Vagina (tissue), 2 donors: Measurements from ENCODE around the gene CMIP.

Source experiments
- CTCF ChIP-seq, 3 experiments: fragments of 450-650 bp in 2 of 3; fragments of 200-600 bp in 1 of 3; sonication (generic) in 1 of 3; IDR thresholded peaks; one replicate each; pipeline ENCODE4 v1.5.1; 2017 to 2019; ENCODE audit warnings: antibody characterized with exemption in 3 of 3, mild to moderate bottlenecking in 2 of 3, moderate library complexity in 2 of 3
- POLR2A ChIP-seq, 2 donors: fragments of 450-650 bp; IDR thresholded peaks; one replicate each; pipeline ENCODE4 v1.6.1; 2017; ENCODE audit warnings: antibody characterized with exemption in 2 of 2, mild to moderate bottlenecking in 2 of 2, moderate library complexity in 2 of 2

GRCh38 chr16:81499576-81500380 is 55.2 kb downstream of the CMIP start:
- no peak for TF ChIP-seq CTCF (IDR thresholded peaks at IDR 0.05)
- no peak for TF ChIP-seq POLR2A (IDR thresholded peaks at IDR 0.05)
